ENCODE measurements around the gene SOX13.

- no peak for TF ChIP-seq CTCF (IDR thresholded peaks at IDR 0.05)
- TF ChIP-seq POLR2AphosphoS5 (IDR thresholded peaks at IDR 0.05) = no peak
Measured at GRCh38 chr1:204105131-204105515, 32.2 kb downstream of the SOX13 start.
